AG04450 (cell line): Measurements from ENCODE around the gene SMO. TPM values are rescaled to one million over a fixed set of nuclear protein-coding genes. Genes with fewer than 3 reads are reported as not detected.

ENCODE experiments used
- CTCF ChIA-PET: fragments of 300-600, 350-600 bp; formaldehyde crosslinking; extraction: SDS; loops from one replicate; lab custom pipeline; 2022; ENCODE audit warnings: antibody characterized with exemption, inconsistent platforms; lab: Charles Lee
- POLR2A ChIA-PET: fragments of 350-600 bp; formaldehyde crosslinking; extraction: SDS; loops from one replicate; lab custom pipeline; 2021; ENCODE audit warnings: antibody characterized with exemption, inconsistent platforms; lab: Yijun Ruan, JAX
- DNase-seq: peaks from one replicate; pipeline ENCODE4 v3.0.0-alpha.2; 2011; ENCODE audit warnings: low read depth, low spot score
- H3K27ac ChIP-seq: one replicate; pipeline ENCODE4 v1.5.1; 2012; ENCODE audit warnings: low read depth, low read length, control low read depth
- H3K27me3 ChIP-seq: one replicate; pipeline ENCODE4 v1.6.0; 2012; ENCODE audit warnings: low read length; ENCODE audit not compliant: control insufficient read depth, insufficient read depth
- H3K4me3 ChIP-seq: 2 replicates; pipeline ENCODE4 v1.5.1; 2011; ENCODE audit warnings: mild to moderate bottlenecking, low read depth, low read length, control low read depth
- H3K9me3 ChIP-seq: 2 replicates; pipeline ENCODE4 v1.5.1; 2012; ENCODE audit warnings: low read length; ENCODE audit not compliant: control insufficient read depth, insufficient read depth
- polyA plus RNA-seq: library from polyadenylated mRNA; depleted of rRNA; stranded (reverse); fragments of >200 nt; gene quantifications from 2 replicates; pipeline ENCODE4 v1.2.3, GENCODE V29; 2011
- TF ChIP-seq, protein P1 (sequence below): IDR thresholded peaks from 2 replicates; pipeline ENCODE4 v1.5.1; 2011; ENCODE audit warnings: low read depth, low read length, control low read depth, inconsistent platforms

SMO gene
- polyA plus RNA-seq, 1 experiment, result 20.8 TPM

- no peak for DNase-seq
- peaks cover 5% of the 10 kb centered on the region for H3K27me3 ChIP-seq
- ChIA-PET POLR2A (interaction anchor here (0.6 to 1.1 kb wide), 4 partner anchors 15 to 705 kb away, joined by 3 to 5 read pairs (median 4); no protein-coding TSS in a partner anchor), CTCF (interaction anchor here (1.0 to 2.1 kb wide), 3 partner anchors 25 to 154 kb away, joined by 3 to 15 read pairs (median 4); no protein-coding TSS in a partner anchor)
- no peak overlapping the region for H3K27ac ChIP-seq
- peak overlapping the region; percentile 82 for H3K4me3 ChIP-seq
- TF ChIP-seq, protein P1, sequence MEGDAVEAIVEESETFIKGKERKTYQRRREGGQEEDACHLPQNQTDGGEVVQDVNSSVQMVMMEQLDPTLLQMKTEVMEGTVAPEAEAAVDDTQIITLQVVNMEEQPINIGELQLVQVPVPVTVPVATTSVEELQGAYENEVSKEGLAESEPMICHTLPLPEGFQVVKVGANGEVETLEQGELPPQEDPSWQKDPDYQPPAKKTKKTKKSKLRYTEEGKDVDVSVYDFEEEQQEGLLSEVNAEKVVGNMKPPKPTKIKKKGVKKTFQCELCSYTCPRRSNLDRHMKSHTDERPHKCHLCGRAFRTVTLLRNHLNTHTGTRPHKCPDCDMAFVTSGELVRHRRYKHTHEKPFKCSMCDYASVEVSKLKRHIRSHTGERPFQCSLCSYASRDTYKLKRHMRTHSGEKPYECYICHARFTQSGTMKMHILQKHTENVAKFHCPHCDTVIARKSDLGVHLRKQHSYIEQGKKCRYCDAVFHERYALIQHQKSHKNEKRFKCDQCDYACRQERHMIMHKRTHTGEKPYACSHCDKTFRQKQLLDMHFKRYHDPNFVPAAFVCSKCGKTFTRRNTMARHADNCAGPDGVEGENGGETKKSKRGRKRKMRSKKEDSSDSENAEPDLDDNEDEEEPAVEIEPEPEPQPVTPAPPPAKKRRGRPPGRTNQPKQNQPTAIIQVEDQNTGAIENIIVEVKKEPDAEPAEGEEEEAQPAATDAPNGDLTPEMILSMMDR, result no peak
- H3K9me3 ChIP-seq, result no peaks in the 10 kb centered on the region
These were observed 643 bp downstream of the SMO start for GRCh38 chr7:129188892-129189660.

GRCh38 chr7:129189661-129190310 is 1.4 kb downstream of the SMO start:
- peaks cover 3% of the 10 kb centered on the region for H3K27me3 ChIP-seq
- TF ChIP-seq, protein P1, result no peak
- no peaks in the 10 kb centered on the region for H3K9me3 ChIP-seq
- H3K4me3 ChIP-seq, result peak overlapping the region; percentile 82
- POLR2A ChIA-PET, result no interaction called here
- CTCF ChIA-PET, result interaction anchor here (1.0 to 2.1 kb wide), 2 partner anchors 26 to 153 kb away, joined by 3 to 15 read pairs; no protein-coding TSS in a partner anchor
- no peak for DNase-seq
- H3K27ac ChIP-seq, result no peak overlapping the region

GRCh38 chr7:129191272-129191671 is 2.8 kb downstream of the SMO start:
- Histone ChIP-seq H3K4me3 (no peak overlapping the region), H3K27me3 (peaks cover 3% of the 10 kb centered on the region), H3K9me3 (no peaks in the 10 kb centered on the region), H3K27ac (no peak overlapping the region)
- POLR2A ChIA-PET, result no interaction called here
- DNase-seq, result no peak
- CTCF ChIA-PET, result interaction anchor here (2.1 kb wide), 1 partner anchor 28 kb away, joined by 15 read pairs; no protein-coding TSS in a partner anchor
- TF ChIP-seq, protein P1, result no peak

GRCh38 chr7:129193892-129194291 is 5.5 kb downstream of the SMO start:
- no peak overlapping the region for H3K27ac ChIP-seq
- H3K4me3 ChIP-seq, result no peak overlapping the region
- DNase-seq, result no peak
- POLR2A ChIA-PET, result no interaction called here
- no peaks in the 10 kb centered on the region for H3K27me3 ChIP-seq
- CTCF ChIA-PET, result interaction anchor here (0.9 to 2.6 kb wide), 5 partner anchors 17 to 102 kb away, joined by 3 to 12 read pairs (median 4); no protein-coding TSS in a partner anchor
- H3K9me3 ChIP-seq, result no peaks in the 10 kb centered on the region
- TF ChIP-seq, protein P1, result no peak
